GM12891 (cell line): Measurements from ENCODE around the gene ZNF837.

Experiments
- PAX5 ChIP-seq: IDR thresholded peaks from 2 replicates; pipeline ENCODE4 v1.6.1; 2011; ENCODE audit warnings: low read length, moderate library complexity, mild to moderate bottlenecking; ENCODE audit not compliant: insufficient read depth, severe bottlenecking
- POLR2A ChIP-seq: IDR thresholded peaks from 2 replicates; pipeline ENCODE4 v1.6.1; 2011; ENCODE audit warnings: low read depth, low read length, control low read depth
- POLR2AphosphoS5 ChIP-seq: IDR thresholded peaks from 2 replicates; pipeline ENCODE4 v1.6.1; 2011; ENCODE audit warnings: low read depth, low read length, control low read depth
- POU2F2 ChIP-seq: IDR thresholded peaks from 2 replicates; pipeline ENCODE4 v1.6.1; 2011; ENCODE audit warnings: low read depth, mild to moderate bottlenecking, control low read depth, low read length, moderate library complexity
- TAF1 ChIP-seq: IDR thresholded peaks from 2 replicates; pipeline ENCODE4 v1.6.1; 2011; ENCODE audit warnings: low read depth, low read length, control low read depth

- no peak for TF ChIP-seq POLR2A
- TF ChIP-seq POLR2AphosphoS5, result no peak
- no peak for TF ChIP-seq TAF1
- TF ChIP-seq POU2F2, result no peak
- no peak for TF ChIP-seq PAX5
Observed at GRCh38 chr19:58338825-58339558, 41.8 kb downstream of the ZNF837 start.
